Peyer's patch (tissue), 4 donors: ENCODE measurements around the gene LRRC8C. TPM values are rescaled to one million over a fixed set of nuclear protein-coding genes. Genes with fewer than 3 reads are reported as not detected.
"Not testable (repeated sequence)": the region's sequence is repeated elsewhere in the genome, so short reads cannot be mapped to it uniquely, and the experiment has no call there.

Experiments
- DNase-seq, 3 donors: peaks; one replicate each; pipeline ENCODE4 v3.0.0-alpha.2; 2017 to 2019
- H3K27ac ChIP-seq, 4 donors: fragments of 200-600 bp; sonication (generic); one replicate each; pipeline ENCODE4 v1.5.1; 2016 to 2019
- H3K27me3 ChIP-seq, 2 donors: fragments of 200-600 bp; sonication (generic); one replicate each; pipeline ENCODE4 v1.5.1; 2019
- H3K36me3 ChIP-seq, 3 donors: fragments of 200-600 bp; sonication (generic); one replicate each; pipeline ENCODE4 v1.5.1; 2016 to 2019
- H3K4me1 ChIP-seq, 4 donors: fragments of 200-600 bp; sonication (generic); one replicate each; pipeline ENCODE4 v1.5.1; 2016 to 2019
- H3K4me3 ChIP-seq, 4 donors: fragments of 200-600 bp; sonication (generic); 1 replicate in 3 of 4; 2 replicates in 1 of 4; pipeline ENCODE4 v1.5.1; 2016 to 2019; ENCODE audit warnings: mild to moderate bottlenecking in 1 of 4
- H3K9me3 ChIP-seq, 4 donors: fragments of 200-600 bp; sonication (generic); one replicate each; pipeline ENCODE4 v1.5.1; 2016 to 2019; ENCODE audit warnings: mild to moderate bottlenecking in 1 of 4
- CTCF ChIP-seq, 6 experiments: fragments of 450-650 bp in 4 of 6; fragments of 200-600 bp in 2 of 6; sonication (generic) in 1 of 6; IDR thresholded peaks; one replicate each; pipeline ENCODE4 v1.5.1; 2017 to 2019; ENCODE audit warnings: antibody characterized with exemption in 6 of 6, mild to moderate bottlenecking in 3 of 6, moderate library complexity in 1 of 6
- POLR2A ChIP-seq, 2 donors: fragments of 450-650 bp; IDR thresholded peaks; one replicate each; pipeline ENCODE4 v1.5.1; 2017; ENCODE audit warnings: antibody characterized with exemption in 2 of 2, mild to moderate bottlenecking in 2 of 2, moderate library complexity in 2 of 2
- total RNA-seq, 4 donors: library from RNA; depleted of rRNA; stranded (reverse); fragments of >200 nt; gene quantifications; one replicate each; pipeline ENCODE4 v1.1.0, GENCODE V29; 2016

Gene LRRC8C
- total RNA-seq, 4 donors from 2014 or later, result 2.5 to 9.9 (median 4.0) TPM

GRCh38 chr1:89589515-89589914, 43.4 kb upstream of the LRRC8C start:
- Histone ChIP-seq H3K4me1 (no peaks in the 10 kb centered on the region), H3K36me3 (no peaks in the 10 kb centered on the region), H3K27me3 (no peaks in the 10 kb centered on the region), H3K9me3 (no peaks in the 10 kb centered on the region), H3K27ac (no peak overlapping the region), H3K4me3 (no peak overlapping the region)
- TF ChIP-seq POLR2A (IDR thresholded peaks at IDR 0.05) (no peak), CTCF (IDR thresholded peaks at IDR 0.05) (no peak)
- DNase-seq, result no peak

DNA sequence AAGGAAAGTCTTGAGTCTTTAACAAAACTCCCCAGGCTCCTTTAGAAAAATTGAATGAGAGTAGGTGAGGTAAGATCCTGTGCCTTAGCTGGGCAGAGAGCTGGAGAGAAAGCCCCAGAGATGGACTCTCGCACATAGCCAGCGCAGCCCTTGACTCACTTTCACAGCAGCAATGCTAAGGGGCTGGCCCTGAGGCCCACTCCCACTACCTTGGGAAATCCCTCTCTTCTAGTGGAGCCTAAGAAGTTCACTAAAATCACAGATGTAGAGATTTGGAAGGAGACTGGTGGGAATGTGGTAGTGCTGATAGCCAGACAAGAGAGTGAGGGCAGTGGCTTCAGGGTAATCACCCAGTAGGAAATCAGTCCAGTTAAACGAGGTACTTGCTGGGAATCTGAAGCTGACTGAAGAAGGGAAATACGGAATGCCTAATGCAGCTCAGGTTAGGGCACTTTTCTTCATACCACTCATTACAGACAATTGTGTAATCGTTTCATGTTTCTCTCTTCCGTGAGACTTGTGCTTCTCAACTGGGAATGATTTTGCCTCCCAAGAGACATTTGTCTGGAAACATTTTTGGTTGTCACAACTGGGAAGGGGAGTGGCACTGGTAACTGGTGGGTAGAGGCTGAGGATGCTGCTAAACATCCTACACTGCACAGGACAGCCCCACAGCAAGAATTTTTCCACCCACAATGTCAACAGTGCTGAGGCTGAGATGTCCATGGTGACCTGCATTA, 42.4 kb upstream of the LRRC8C start:
- TF ChIP-seq POLR2A (IDR thresholded peaks at IDR 0.05), result no peak
- no peak for TF ChIP-seq CTCF (IDR thresholded peaks at IDR 0.05)
- Histone ChIP-seq H3K27me3 (no peaks in the 10 kb centered on the region), H3K36me3 (no peaks in the 10 kb centered on the region), H3K9me3 (no peaks in the 10 kb centered on the region), H3K4me3 (no peak overlapping the region), H3K4me1 (no peaks in the 10 kb centered on the region), H3K27ac (no peak overlapping the region)
- no peak for DNase-seq

DNA sequence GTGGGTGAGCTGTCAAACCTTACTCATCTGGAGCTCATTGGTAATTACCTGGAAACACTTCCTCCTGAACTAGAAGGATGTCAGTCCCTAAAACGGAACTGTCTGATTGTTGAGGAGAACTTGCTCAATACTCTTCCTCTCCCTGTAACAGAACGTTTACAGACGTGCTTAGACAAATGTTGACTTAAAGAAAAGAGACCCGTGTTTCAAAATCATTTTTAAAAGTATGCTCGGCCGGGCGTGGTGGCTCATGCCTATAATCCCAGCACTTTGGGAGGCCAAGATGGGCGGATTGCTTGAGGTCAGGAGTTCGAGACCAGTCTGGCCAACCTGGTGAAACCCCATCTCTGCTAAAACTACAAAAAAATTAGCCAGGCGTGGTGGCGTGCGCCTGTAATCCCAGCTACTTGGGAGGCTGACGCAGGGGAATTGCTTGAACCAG, 40.0 kb upstream of the LRRC8C start:
- not testable (repeated sequence) for H3K27ac ChIP-seq, H3K9me3 ChIP-seq, H3K27me3 ChIP-seq, H3K36me3 ChIP-seq, H3K4me1 ChIP-seq, H3K4me3 ChIP-seq, DNase-seq

- no peak for DNase-seq
- Histone ChIP-seq H3K27ac (no peak overlapping the region), H3K36me3 (no peaks in the 10 kb centered on the region), H3K4me3 (no peak overlapping the region), H3K9me3 (no peaks in the 10 kb centered on the region), H3K4me1 (no peaks in the 10 kb centered on the region), H3K27me3 (no peaks in the 10 kb centered on the region)
- TF ChIP-seq CTCF (IDR thresholded peaks at IDR 0.05) (no peak), POLR2A (IDR thresholded peaks at IDR 0.05) (no peak)
These were observed 38.7 kb upstream of the LRRC8C start for GRCh38 chr1:89594096-89594740.

GRCh38 chr1:89596698-89597097, 36.2 kb upstream of the LRRC8C start:
- Histone ChIP-seq H3K36me3 (no peaks in the 10 kb centered on the region), H3K27me3 (no peaks in the 10 kb centered on the region), H3K4me3 (no peak overlapping the region), H3K4me1 (no peaks in the 10 kb centered on the region), H3K27ac (no peak overlapping the region), H3K9me3 (no peaks in the 10 kb centered on the region)
- TF ChIP-seq CTCF (IDR thresholded peaks at IDR 0.05) (no peak), POLR2A (IDR thresholded peaks at IDR 0.05) (no peak)
- DNase-seq, result no peak
